ENCODE data around the gene SLC4A3.
A peak's percentile ranks its signal among the peaks of the same experiment; 100 is the strongest.

The SLC4A3 gene

DNA sequence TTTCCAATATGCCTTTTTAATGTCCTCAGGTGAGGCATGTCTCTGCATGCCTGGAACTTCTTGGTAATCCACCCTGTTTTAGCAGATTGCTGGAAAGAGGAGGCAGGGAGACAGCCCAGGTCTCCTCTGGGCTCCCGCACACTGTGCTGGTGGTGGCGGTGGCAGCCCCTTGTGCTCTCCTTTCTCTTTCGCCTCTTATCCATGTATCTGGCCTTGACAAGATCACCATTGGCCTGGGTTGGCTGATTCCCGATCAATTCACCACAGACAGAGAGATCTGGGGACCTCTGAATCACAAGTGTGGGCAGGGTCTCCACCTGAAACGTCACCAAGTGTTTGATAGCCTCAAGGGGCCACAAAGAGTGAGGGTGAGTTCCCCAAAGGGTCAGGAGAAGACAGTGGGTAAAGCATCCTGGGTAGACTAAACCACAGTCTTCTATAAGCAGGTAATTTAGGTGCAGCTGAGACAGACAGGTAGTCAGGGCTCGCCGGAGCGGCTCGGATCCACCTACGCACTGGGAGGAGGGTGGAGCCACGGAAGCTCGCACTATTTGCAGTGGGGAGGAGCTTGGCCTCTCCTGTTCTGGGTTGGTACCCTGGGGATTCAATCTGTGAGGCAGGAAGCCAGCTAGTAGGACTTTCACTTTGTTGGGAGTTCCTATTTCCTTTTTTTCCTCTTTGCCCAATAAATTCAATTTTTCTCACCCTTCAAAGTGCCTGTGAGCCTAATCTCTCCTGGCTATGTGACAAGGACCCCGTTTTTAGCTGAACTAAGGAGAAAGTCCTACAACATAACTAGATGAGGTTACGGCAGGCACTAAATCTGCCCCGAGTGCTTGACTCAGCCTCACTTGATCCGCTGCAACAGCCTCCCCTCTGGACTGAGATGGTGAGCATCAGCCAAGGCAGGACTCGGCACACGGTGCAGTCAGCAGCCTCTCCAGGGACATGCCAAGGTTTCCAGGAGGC is 57.6 kb downstream of the SLC4A3 start:
- DNase-seq = peak; percentile 41

DNA sequence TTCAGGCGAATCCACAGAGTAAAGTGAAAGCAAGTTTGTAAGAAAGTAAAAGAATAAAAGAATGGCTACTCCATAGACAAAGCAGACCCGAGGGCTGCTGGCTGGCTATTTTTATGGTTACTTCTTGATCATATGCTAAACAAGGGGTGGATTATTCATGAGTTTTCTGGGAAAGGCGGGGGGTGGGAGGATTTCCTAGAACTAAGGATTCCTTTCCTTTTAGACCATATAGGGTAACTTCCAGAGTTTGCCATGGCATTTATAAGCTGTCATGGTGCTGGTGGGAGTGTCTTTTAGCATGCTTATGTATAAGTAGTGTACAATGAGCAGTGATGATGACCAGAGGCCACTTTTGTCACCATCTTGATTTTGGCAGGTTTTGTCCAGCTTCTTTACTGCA is 59.8 kb downstream of the SLC4A3 start:
- no peak for DNase-seq

DNA sequence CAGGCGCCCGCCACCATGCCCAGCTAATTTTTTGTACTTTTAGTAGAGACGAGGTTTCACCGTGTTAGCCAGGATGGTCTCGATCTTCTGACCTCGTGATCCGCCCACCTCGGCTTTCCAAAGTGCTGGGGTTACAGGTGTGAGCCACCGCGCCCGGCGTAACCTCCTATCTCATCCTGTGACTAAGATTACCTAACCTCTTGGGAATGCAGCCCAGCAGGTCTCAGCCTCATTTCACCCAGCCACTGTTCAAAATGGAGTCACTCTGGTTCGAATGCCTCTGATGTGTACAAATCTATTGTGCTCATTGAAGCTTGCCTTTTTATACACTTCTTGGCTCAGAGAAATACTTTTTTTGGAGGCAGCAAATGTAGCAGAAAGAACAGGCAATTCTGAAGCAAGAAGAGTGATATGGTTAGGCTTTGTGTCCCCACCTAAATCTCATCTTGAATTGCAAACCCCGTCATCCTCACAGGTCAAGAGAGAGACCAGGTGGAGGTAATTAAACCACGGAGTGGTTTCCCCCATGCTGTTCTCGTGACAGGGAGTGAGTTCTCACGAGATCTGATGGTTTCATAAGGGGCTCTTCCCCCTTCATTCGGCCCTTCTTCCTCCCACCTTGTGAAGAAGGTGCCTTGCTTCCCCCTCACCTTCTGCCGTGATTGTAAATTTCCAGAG is 60.6 kb downstream of the SLC4A3 start:
- DNase-seq = no peak

DNA sequence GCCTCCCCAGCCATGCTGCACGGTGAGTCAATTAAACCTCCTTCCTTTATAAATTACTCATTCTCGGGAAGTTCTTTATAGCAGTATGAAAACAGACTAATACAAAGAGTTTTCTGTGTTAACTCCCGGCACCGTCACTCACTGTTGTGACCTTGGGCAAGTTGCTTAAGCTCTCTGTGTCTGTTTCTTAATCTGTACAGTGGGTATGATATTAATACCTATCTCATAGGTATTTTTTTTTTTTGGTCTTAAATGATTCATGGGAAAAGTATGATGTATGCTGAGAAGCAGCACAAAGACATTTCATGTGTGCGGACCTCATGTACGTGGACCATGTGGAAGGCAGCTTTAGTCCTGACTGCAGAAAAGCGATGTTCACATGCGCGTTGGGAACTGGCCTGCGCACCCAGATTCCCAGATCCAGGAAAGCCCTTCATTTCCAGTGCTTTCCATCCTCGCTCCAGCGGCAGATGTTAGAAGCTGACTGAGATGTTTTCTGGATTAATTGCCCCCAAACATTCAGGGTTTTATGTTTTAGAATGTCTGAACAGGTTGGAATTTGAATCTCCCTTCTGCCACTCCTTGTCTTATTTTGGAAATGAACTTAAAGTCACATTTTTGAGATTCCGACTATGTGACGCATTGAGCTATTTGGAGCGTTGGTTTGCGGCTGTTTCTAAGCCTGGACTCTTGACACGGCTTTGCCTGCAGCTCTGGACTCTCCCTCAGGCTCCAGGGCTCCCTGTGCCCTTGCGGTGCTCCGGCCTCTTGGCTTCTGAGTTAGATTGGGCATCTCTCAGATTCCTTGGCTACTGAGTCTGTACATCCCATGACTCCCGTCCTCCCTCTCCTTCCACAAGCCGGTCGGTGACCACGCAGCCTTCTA is 61.4 kb downstream of the SLC4A3 start:
- no peak for DNase-seq

DNA sequence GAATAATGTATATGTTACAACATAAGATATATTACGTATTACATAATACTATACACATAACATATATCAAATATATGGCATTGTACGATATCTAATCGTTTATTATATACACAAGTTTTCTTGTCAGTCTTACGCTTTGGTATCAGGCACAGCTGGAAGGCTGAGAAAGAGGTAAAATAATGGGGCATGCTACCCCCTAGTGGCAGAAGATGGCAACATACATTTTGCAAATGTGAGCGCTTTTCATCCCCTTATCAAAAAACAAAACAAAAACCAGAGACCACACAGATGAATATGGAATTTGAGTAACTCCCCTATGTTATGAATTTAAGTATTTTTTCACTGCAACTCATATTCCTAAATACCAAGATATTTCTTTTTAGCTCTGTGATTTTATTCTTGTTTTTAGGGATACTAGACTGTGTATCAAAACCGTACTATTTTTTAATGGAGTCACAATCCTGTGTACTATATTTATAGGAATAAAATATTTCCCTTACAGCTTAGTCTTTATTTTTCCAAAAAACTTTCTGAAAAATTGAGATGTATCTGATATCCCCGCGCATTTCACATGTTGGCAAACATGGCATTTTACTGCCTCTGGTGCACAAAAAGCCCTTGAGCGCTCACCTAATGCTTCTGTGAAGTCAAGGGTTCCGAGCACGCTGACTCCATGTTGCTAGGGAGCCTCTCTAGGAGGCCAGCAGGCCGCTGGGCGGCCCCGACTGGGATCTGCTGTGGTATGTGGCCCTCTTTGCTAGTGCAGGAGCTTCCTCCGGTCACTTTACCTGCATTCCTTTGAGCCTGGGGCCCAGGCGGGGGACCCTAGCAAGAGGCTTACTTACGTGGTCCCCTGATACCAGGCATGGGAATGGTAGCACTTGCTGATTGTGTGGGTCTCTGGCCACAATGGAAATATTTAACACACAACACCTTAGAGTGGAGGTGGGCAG is 62.5 kb downstream of the SLC4A3 start:
- peak; percentile 29 for DNase-seq

DNA sequence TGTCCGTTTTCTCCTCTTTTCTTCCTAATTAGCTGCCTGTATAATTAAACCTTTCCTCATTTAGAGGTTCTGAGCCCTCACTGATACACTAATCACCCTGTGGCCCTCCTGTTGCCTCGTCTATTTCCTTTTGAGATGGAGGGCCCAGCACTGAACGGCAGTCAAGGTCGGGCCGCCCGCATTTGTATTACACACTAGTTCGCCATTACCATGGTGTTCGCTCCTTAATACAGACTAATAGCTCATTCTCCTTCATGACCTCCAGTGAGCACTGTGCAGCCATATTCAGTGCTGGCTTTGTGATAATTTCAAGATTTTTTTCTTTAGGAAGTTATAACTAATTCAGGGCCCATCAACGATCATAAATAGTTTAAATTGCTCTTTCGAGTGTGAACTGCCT is 64.1 kb downstream of the SLC4A3 start:
- DNase-seq = no peak
